GM12801 (cell line): ENCODE results near the gene ZDHHC5.

Experiments
- CTCF ChIP-seq: IDR thresholded peaks from one replicate; pipeline ENCODE4 v1.5.1; 2011; ENCODE audit warnings: control low read depth; ENCODE audit not compliant: insufficient read length; ENCODE audit errors: extremely low read depth

Gene ZDHHC5

GRCh38 chr11:57658023-57658361, 9.9 kb upstream of the ZDHHC5 start:
- TF ChIP-seq CTCF: no peak

GRCh38 chr11:57659669-57660068, 8.2 kb upstream of the ZDHHC5 start:
- no peak for TF ChIP-seq CTCF

- no peak for TF ChIP-seq CTCF
These were observed 5.0 kb upstream of the ZDHHC5 start for GRCh38 chr11:57662893-57663292.

GRCh38 chr11:57663975-57664374, 3.9 kb upstream of the ZDHHC5 start:
- no peak for TF ChIP-seq CTCF

GRCh38 chr11:57667117-57667735, 688 bp upstream of the ZDHHC5 start:
- no peak for TF ChIP-seq CTCF

GRCh38 chr11:57668434-57668782, 494 bp downstream of the ZDHHC5 start:
- TF ChIP-seq CTCF: no peak

GRCh38 chr11:57674251-57674650, 6.3 kb downstream of the ZDHHC5 start:
- no peak for TF ChIP-seq CTCF

- TF ChIP-seq CTCF: no peak
These were observed 7.4 kb downstream of the ZDHHC5 start for GRCh38 chr11:57675176-57675941.
